GM19328 (cell line): ENCODE data around the gene DNLZ.
"Not testable (repeated sequence)": the region's sequence is repeated elsewhere in the genome, so short reads cannot be mapped to it uniquely, and the experiment has no call there.

Source experiments
- ATAC-seq: cut with Tn5 transposase; IDR thresholded peaks from one replicate; pipeline ENCODE4 v1.9.1; 2021; ENCODE audit warnings: mild to moderate bottlenecking, moderate library complexity; ENCODE audit not compliant: unreplicated experiment

The DNLZ gene

DNA sequence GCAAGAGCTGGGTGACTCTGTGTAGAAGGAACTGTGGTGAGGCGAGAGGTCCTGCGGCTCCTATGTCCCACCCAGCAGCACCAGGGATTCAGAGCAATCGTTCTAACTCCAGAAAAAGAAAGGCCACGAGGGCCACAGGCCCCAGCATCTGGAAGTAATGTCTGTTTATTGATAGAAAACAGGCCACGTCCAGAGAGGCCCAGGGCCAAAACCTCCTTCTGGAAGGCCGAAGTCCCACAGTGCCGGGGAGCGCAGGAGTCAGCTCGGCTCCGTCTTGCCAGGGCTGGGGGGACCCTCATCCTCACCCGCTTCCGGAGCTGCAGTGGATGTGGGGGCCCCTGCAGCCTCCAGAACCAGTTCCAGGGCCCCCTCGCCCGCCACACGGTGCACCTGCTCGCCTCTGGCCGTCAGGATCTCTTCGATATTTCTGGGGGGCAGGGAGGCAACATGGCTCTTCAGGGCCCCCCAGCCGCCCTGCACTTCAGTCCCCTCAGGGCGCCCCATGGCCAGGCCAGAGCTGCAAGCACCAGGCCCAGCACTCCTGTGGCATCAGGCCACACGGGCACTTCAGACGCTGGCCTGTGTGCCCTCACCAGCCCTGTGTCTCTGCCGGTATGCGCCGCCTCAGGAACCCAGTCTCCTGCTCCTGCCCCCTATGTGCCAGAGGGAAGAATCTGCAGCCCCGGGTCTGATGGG is 1.6 kb downstream of the DNLZ start:
- no peak for ATAC-seq

DNA sequence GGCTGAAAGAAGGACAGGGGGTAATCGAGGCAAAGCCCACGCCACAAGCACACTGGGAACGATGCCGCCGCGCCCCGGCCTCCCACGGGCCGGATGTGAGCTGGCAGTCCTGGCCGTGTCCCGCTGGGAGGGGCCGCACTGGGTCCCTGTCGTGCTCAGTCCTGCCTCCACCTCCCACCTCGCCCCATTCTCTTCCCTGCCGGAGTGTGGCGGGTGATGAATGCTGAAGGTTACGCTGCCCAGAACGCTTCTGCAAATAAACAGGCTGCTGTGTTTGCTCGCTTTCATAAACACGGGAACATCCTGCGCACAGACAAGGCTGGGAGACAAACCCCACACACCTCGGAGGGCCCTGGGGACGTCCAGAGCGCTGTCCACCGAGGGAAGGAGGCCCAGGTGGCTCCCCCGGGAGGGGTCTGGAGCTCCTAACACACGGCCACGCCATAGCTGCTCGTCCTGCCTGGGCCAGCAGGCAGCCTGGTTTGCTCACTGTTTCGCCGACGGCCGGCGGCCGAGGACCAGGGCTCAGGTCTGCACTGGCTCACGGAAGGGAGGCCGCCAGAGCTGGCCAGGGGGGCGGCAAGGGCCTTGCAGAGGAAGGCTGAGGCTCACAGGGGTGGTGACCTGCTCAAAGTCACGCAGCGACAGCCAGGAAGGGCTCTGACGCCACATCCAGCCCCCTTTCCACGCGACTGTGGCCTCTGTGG is 2.3 kb downstream of the DNLZ start:
- ATAC-seq = no peak

DNA sequence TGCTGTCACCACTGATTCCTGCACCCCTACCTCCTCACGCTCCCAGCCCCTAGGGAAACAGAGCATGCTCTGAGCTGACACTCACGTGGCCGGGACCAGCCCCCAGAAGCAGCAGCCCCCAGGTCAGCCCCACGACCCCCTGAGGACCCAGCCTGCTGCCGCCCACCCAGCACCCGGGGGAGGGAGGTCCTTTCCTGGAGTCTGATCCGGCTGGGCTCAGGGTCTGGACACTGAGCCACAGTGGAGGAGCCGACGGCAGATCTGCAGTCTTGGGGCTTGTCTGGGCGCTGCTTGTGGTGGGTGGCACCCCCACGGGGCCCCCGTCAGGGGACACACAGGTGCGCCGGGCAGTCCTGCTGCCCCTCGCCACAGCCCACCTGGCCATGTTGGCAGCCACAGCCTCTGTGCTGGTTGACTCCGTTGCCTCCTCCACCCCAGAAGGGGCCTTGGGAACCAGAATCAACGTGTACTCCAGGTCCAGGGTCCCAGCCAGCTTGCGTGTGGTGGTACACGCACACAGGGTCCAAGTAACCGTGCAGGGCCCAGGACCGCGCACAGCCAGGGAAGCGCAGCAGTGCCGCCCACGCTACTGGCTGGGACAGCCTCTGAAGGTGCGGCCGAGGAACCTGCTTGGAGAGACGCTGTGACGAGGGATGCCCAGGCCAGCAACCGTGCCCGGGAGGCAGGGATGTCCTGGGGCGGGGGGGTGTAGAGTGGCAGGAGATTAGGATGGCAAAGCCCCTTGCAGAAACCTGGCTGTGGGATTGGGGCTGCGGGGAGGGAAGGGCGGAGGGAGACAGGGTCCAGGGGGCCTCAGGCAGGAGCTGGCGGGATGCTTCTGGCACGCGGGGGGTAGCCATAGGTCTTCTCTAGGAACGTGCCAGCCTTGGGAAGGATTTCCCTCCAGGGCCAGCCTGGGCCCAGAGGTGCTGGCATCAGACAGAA is 3.5 kb downstream of the DNLZ start:
- ATAC-seq = no peak

DNA sequence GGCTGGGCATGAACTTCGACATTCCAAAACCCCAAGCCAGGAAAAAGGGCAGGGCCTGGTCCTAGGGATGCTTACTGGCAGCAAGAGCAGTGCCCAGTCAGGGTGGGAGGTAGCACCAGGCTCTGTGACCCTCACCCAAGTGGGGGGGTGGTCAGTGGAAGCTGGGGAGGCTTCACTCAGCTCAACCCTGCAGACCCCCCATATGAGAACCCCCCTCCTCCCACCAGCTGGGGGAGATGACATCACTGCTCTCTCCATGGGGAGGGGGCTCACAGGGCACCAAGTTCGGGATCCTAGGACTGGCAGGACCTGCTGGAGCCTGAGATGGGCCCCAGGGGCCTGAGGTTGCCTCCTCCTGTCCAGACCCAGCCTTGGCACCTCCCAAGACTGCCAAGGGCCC is 4.7 kb downstream of the DNLZ start:
- no peak for ATAC-seq

DNA sequence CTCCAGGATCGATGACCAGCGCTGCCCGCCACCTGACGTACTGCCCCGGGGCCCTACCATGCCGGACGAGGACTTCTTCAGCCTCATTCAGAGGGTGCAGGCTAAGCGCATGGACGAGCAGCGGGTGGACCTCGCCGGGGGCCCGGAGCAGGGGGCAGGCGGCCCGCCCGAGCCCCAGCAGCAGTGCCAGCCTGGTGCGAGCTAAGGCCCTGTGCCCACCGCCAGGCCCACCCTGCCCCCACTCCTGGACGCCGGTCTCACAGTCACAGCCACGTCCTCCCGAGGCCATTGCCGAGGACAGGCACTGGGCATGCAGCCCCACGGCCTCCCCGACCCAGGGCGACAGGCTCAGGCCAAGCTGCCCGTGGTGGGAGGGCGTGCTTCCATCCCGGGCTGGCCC is 5.5 kb downstream of the DNLZ start:
- ATAC-seq = no peak

DNA sequence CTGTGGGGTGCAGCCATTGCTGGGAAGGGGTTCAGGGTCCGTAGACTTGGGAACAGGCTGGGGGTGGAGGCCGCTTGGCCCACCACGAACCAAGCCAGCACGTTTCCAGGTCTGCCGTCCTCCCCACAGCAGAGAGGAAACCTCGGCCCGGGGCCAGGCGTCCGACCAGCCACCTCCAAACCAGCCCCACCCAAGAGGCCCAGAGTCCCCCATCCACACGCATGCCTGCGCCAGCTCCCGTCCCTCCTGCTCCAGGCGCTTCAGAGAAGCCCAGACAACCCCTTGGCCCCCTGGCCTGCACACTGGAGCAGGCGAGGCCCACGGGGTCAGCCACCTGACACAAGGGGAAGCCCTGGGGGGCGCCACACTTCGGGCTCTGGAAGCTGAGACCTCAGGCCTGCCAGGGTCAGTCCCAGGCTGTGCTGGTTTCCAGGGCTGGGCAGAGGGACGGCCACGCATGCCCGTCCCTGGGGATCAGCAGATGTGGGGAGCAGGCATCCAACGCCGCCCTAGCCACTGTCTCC is 6.3 kb downstream of the DNLZ start:
- no peak for ATAC-seq

DNA sequence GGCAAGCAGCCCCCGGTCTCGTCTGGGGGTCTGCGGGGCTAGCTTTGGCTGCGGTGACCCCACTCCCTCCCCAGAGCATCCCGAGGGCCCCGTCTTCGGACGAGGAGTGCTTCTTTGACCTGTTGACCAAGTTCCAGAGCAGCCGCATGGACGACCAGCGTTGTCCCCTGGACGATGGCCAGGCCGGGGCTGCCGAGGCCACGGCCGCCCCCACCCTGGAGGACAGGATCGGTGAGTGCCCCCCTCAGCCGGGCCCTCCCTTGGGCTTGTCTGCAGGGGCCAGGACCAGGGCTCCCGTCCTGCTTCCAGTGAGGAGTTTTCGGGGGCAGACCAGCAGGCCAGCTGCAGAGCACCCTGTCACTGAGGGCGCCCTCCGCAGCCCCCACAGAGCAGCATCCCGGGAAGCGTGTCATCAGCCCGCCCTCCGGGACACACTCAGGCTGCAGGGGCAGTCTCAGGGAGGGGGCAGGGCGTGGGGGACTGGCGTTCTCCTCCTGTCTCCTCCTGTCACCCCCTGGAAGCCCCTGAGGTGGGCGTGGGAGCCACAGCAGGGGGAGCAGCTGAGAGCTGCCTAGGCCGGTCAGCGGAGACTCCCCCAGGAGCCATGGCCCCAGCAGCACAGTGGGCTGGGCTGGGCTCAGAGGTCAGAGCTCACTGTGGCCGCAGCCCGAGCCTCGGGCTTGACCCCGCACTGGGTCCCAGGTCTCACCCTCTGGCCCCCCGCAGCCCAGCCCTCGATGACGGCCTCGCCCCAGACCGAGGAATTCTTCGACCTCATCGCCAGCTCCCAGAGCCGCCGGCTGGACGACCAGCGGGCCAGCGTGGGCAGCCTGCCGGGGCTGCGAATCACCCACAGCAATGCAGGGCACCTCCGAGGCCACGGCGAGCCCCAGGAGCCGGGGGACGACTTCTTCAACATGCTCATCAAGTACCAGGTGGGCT is 7.7 kb downstream of the DNLZ start:
- ATAC-seq = no peak

DNA sequence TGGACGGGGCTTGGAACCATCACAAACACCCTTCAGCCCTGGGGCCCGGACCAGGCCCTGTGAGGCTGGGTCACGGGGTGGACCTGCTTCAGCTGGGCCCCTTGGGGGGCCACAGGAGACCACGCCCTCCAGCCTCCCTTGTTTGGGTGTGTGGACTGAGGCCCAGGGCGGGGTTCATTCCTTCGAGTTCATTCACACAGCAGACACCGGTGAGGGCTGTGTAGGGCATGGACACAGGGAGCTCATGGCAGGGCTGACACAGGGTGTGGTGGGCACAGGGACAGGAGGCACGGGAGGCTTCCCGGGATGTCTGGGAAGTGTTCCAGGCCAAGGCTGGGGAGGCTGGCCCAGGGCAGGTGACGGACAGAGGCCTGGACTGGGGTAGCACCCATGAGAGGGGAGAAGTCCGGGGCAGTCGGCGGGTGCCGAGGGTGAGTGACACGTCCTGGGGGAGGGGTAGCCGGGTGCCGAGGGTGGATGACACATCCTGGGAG is 8.9 kb downstream of the DNLZ start:
- ATAC-seq = no peak

DNA sequence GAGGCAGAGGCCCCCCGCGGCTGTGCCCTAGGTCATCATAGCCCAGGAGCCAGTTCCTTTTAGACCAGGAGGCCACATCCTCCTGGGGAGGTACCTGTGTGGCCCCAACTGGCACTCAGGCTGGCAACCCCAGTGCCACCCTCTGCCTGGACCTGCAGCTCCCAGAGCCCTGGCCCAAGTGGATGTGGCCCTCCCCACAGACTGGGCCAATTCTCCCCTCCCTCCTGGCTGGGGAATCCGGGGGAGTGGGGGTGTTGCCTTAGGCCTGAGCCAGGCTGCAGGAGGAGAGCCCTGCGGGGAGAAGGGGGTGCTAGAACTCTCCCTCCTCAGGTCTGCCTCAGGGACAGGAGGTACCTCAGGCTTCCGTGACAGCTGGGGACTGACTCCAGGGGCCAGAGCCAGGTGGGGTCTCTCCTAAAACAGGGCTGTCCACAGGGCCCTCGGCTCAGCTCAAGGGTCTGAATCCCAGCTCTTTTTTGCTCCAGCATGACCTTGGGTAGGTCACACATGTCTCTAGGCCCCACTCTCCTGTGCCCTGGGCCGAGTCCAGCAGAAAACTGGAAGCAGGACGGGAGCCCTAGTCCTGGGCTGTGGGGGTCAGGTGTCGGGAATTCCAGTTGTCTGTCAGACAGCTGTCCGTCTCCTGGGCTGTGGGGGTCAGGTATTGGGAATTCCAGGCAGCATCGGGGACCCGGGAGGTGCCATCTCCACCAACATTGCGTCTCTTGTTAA is 9.6 kb downstream of the DNLZ start:
- ATAC-seq = no peak

DNA sequence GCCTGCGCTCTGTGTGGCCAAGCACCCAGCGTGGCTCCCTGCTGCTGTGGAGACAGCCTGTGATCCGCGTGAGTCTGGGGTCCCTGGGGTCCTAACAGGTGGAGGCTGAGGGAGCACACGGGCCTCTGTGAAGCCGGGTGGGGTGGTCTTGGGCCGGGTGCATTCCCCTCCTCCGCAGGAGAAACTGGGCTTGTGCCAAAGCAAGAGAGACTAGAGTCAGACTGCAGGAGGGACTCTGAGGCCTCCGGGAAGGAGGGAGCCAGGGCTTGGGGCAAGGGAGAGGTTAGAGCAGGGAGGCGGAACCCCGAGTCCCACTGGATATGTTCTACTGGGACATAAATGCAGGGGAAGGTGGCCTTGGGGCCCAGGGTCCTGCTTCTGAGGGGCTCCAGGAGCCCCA is 10.5 kb downstream of the DNLZ start:
- ATAC-seq = no peak

DNA sequence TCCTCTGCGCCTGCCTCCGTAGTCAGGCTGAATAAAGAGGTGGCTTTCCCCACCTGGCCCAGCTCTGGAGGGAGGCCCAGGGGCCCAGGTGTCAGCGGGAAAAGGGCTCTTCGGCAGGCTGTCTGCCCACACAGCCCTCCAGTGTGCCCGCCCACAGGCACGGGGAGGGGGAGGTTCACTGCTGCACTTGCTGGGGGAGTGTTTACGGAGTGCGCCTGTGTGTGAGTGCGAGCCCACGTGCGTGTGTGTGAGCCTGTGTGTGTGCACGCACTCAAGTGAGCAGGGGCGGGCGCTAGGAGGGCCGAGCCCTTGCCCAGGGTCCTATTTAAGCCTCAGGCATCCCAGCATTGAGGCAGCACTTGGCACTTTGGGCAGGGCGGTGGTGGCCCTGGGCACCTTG is 10.9 kb downstream of the DNLZ start:
- ATAC-seq = no peak

DNA sequence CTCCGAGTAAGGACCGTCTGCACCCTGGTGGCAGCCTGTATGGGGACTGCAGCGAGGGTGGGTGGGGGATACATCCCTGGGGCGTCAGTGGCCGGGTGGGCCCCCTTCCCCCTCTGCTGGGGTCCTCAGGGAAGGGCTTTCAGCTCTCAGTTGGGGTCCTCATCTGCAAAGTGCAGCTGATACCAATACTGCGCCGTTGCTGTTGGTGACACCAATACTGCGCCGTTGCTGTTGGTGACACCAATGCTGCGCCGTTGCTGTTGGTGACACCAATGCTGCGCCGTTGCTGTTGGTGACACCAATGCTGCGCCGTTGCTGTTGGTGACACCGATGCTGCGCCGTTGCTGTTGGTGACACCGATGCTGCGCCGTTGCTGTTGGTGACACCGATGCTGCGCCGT is 11.7 kb downstream of the DNLZ start:
- ATAC-seq = not testable (repeated sequence)

DNA sequence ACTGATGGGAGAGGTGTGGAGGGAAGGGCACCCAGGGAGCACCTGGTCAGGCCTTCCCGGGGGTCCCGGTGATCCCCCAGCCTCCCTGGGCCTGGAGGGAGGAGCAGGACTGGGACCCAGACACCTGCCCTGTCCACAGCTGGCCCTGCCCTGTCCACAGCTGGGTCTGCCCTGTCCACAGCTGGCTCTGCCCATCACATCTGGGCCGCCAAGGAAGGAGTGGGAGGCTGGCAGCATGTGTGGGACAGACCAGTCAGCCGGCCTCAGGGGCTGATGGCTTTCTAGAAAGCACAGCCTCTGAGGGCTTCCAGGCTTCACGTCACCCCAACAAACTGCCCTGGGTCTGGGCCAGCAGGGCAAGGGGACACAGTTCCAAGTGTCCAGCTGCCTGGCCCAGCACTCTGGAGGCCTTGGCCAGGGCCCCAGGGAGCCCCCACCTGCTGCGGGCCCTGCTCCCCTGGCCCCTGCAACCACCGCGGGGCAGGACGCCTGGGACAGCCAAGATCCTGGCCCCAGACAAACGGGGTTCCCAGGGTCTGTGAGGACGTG is 12.2 kb downstream of the DNLZ start:
- no peak for ATAC-seq

DNA sequence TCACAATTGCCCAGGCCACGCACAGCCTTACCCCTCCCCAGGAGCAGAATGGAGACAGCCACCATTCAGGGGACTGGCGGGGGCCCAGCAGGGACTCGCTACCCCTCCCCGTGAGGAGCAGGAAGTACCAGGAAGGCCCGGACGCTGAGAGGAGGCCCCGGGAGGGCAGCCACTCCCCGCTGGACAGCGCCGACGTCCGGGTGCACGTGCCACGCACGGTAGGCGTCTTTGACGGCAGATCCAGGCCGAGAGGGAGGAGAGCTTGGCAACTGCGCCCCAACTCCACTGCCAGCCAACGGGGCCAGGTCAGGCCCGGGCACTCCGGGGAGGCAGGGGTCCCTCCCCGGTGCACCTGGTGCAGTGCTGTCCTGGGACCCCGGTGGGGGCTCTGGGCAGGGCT is 14.0 kb downstream of the DNLZ start:
- ATAC-seq = no peak

DNA sequence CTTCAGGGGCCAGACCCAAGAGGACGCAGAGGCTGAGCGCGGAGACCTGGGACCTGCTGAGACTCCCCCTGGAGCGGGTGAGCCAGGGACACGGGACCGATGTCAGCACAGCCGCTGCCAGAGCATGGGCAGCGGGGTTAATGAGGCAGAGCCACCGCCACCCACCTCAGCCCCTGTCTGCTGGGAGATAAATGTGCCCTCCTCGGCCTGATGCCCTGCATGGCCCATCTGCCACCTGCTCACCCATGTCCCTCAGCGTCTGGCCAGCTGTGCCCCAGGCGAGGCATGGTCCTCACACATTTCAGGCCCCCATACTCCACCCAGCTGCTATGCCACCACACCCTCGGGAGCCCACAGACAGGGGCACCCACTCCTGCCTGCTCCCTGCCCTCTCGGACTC is 14.9 kb downstream of the DNLZ start:
- ATAC-seq = no peak

DNA sequence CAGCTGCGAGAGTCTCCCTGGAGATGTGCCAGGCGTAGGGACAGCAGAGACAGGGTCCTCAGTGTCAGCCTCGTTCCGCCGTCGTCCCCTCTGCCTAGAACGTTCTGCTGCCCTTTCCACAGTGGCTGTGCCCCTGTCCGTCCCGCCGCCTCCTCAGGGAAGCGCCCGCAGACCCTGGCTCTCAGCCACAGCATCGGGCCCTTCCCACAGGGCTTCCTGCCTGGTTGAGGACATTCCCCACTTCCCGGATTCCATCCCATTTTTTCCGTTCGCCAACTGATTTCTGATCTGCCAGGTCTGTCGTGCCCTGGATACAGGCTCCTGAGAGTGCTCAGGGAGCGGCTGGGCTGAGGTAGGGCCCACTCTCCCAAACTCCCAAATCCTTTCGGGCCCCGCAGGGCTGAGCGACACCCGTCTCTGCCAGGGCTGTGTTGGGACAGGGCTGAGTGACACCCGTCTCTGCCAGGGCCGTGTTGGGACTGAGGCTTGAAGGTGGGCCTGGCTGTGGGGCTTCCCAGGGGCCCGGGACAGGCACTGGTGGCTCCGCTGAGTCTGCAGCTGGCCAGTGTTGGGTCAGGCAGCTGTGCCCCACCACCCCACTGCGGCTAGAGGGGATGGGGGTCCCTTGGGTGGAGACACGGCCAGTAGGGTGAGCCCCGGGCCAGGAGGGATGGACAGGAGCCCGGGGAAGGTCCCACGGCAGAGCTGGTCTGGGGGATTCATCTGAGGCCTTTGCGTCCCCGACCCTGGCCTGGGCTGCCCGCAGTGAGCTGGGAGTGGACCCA is 15.9 kb downstream of the DNLZ start:
- ATAC-seq = no peak

DNA sequence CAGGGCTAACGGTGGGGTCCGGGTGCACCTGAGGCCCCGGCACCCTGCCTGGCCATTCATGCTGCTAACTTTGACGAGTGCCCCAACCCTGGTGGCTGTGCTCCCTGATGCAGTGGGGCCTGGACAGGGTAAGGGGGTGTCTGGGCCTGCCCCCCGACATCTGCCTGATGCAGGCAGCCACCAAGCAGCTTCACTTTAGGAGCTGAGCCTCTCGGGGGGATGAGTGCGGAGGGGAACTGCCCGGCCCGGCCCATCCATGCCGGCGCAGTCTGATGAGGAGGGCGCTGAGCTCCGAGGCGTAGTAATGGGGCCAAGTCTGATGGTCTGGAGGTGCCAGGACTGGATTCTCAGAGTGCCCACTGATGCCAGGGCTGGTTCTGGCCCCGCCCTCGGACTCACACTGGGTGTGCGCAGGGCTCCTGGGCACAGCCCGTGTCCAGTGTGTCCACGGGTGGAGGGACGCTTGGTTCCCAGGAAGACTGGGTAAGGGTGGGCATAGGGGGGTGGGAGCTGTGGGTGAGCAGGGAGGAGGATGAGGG is 16.5 kb downstream of the DNLZ start:
- no peak for ATAC-seq

DNA sequence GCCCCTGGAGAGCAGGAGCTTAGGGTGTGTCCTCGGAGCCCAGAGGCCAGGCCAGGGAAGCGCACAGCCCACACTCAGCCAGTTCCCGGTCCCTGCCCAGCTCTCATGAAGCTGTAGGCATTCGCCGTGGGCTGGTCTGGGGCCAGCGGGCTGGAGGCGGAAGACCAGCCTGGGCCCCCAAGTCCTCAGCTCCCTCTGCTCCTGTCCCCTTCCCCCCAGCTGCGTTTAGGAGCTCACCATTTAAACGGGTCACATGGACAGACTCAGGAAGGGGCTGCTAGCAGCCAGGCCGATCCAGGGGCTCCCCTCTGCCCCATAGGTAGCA is 17.4 kb downstream of the DNLZ start:
- no peak for ATAC-seq
